ENCODE results near the gene CACFD1. TPM values are rescaled to one million over a fixed set of nuclear protein-coding genes. Genes with fewer than 3 reads are reported as not detected.

Gene CACFD1
- total RNA-seq, 2 donors from 2014 or later = 15.8 to 19.5 TPM

- Histone ChIP-seq H3K9me3 (no peaks in the 10 kb centered on the region), H3K4me3 (no peak overlapping the region), H3K4me1 (ENCODE audit: control insufficient read depth in 1 of 2, low read depth in 2 of 2) (peaks cover 0 to 8% of the 10 kb centered on the region in 2 donors), H3K27me3 (replicated peaks; ENCODE audit: insufficient read depth) (no peaks in the 10 kb centered on the region), H3K27ac (no peak overlapping the region), H3K36me3 (no peaks in the 10 kb centered on the region)
- no peak for DNase-seq (ENCODE audit: low spot score)
- no peak for TF ChIP-seq CTCF (IDR thresholded peaks at IDR 0.05)
- ATAC-seq (ENCODE audit: insufficient number of reproducible peaks, low FRiP score, low read depth) = no peak
Observed at GRCh38 chr9:133454943-133455673, 4.7 kb upstream of the CACFD1 start.

DNA sequence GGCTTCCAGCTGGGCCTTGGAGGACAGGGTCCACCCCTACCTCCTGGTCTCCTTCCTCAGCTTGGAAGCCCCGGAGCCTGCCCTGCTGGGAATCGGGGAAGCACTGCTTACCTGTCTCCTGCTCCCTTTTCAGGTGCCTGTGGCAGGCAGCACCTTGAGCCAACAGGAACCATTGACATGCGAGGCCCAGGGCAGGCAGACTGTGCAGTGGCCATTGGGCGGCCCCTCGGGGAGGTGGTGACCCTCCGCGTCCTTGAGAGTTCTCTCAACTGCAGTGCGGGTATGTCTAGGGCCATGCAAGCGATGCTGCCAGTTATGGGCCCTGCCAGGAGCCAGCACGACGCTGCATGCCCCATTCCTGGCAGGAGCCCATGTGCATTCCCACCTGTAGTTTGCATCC, 3.8 kb upstream of the CACFD1 start:
- DNase-seq (ENCODE audit: low spot score) (no peak), ATAC-seq (ENCODE audit: insufficient number of reproducible peaks, low FRiP score, low read depth) (no peak)
- Histone ChIP-seq H3K9me3 (no peaks in the 10 kb centered on the region), H3K4me3 (no peak overlapping the region), H3K36me3 (no peaks in the 10 kb centered on the region), H3K27me3 (replicated peaks; ENCODE audit: insufficient read depth) (no peaks in the 10 kb centered on the region), H3K4me1 (ENCODE audit: control insufficient read depth in 1 of 2, low read depth in 2 of 2) (peaks cover 0 to 12% of the 10 kb centered on the region in 2 donors), H3K27ac (no peak overlapping the region)
- no peak for TF ChIP-seq CTCF (IDR thresholded peaks at IDR 0.05)

DNA sequence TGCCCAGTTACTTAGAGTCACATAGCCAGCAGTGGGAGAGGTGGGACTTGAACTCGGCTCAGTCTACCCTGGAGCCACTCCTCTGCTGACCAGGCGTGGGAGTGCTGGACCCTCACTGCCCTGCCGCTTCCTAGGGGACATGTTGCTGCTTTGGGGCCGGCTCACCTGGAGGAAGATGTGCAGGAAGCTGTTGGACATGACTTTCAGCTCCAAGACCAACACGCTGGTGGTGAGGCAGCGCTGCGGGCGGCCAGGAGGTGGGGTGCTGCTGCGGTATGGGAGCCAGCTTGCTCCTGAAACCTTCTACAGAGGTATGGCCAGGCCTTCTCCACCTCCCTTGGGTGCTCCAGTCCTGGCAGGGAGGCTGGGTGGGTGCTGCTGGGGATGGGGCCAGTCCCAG, 3.4 kb upstream of the CACFD1 start:
- no peak for ATAC-seq (ENCODE audit: insufficient number of reproducible peaks, low FRiP score, low read depth)
- no peak for TF ChIP-seq CTCF (IDR thresholded peaks at IDR 0.05)
- no peak overlapping the region for H3K4me3 ChIP-seq

GRCh38 chr9:133457233-133457632, 2.5 kb upstream of the CACFD1 start:
- TF ChIP-seq CTCF (IDR thresholded peaks at IDR 0.05) = no peak
- H3K36me3 ChIP-seq = no peaks in the 10 kb centered on the region
- no peak for DNase-seq (ENCODE audit: low spot score)
- no peaks in the 10 kb centered on the region for H3K27me3 ChIP-seq (replicated peaks; ENCODE audit: insufficient read depth)
- H3K4me3 ChIP-seq = no peak overlapping the region
- H3K27ac ChIP-seq = no peak overlapping the region
- no peak for ATAC-seq (ENCODE audit: insufficient number of reproducible peaks, low FRiP score, low read depth)
- H3K4me1 ChIP-seq (ENCODE audit: control insufficient read depth in 1 of 2, low read depth in 2 of 2) = peaks cover 0 to 16% of the 10 kb centered on the region in 2 donors
- H3K9me3 ChIP-seq = no peaks in the 10 kb centered on the region

More for the DNA sequence above, 3.4 kb upstream of the CACFD1 start:
- DNase-seq (ENCODE audit: low spot score) = no peak
- H3K27me3 ChIP-seq (replicated peaks; ENCODE audit: insufficient read depth) = no peaks in the 10 kb centered on the region
- no peaks in the 10 kb centered on the region for H3K9me3 ChIP-seq
- peaks cover 0 to 16% of the 10 kb centered on the region in 2 donors for H3K4me1 ChIP-seq (ENCODE audit: control insufficient read depth in 1 of 2, low read depth in 2 of 2)
- H3K36me3 ChIP-seq = no peaks in the 10 kb centered on the region
- H3K27ac ChIP-seq = no peak overlapping the region

DNA sequence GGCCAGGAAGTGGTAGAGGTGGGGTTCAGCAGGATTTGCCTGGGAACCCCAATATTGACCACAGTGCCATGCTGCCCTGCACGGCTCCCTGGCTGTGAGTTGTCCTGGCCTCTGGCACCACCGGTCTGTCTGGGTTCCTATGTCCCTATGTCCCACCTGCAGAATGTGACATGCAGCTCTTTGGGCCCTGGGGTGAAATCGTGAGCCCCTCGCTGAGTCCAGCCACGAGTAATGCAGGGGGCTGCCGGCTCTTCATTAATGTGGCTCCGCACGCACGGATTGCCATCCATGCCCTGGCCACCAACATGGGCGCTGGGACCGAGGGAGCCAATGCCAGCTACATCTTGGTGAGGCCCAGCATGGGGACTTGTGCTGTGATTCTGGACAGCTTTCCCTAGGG, 2.0 kb upstream of the CACFD1 start:
- no peak overlapping the region for H3K27ac ChIP-seq
- TF ChIP-seq CTCF (IDR thresholded peaks at IDR 0.05) = no peak
- peaks cover 0 to 16% of the 10 kb centered on the region in 2 donors for H3K4me1 ChIP-seq (ENCODE audit: control insufficient read depth in 1 of 2, low read depth in 2 of 2)
- no peak overlapping the region for H3K4me3 ChIP-seq
- no peaks in the 10 kb centered on the region for H3K27me3 ChIP-seq (replicated peaks; ENCODE audit: insufficient read depth)
- H3K36me3 ChIP-seq = no peaks in the 10 kb centered on the region
- no peak for DNase-seq (ENCODE audit: low spot score)
- ATAC-seq (ENCODE audit: insufficient number of reproducible peaks, low FRiP score, low read depth) = no peak
- no peaks in the 10 kb centered on the region for H3K9me3 ChIP-seq

Data from thoracic aorta (tissue), 2 donors.